KOPT-K1 (cell line): ENCODE measurements around the gene SPATA3.

Experiments used
- H3K27ac ChIP-seq: fragments of 200-600 bp; sonication (generic); 2 replicates; pipeline ENCODE4 v1.5.1; 2016; ENCODE audit warnings: antibody characterized with exemption, mild to moderate bottlenecking, low read depth, low read length; ENCODE audit not compliant: poor library complexity, severe bottlenecking
- H3K36me3 ChIP-seq: fragments of 200-600 bp; sonication (generic); 2 replicates; pipeline ENCODE4 v1.5.1; 2017; ENCODE audit warnings: antibody characterized with exemption, mild to moderate bottlenecking, low read length, moderate library complexity; ENCODE audit not compliant: insufficient read depth
- H3K9me3 ChIP-seq: fragments of 200-600 bp; sonication (generic); 2 replicates; pipeline ENCODE4 v1.5.1; 2017; ENCODE audit warnings: antibody characterized with exemption, low read length, mild to moderate bottlenecking; ENCODE audit not compliant: insufficient read depth, poor library complexity, severe bottlenecking

Gene SPATA3

DNA sequence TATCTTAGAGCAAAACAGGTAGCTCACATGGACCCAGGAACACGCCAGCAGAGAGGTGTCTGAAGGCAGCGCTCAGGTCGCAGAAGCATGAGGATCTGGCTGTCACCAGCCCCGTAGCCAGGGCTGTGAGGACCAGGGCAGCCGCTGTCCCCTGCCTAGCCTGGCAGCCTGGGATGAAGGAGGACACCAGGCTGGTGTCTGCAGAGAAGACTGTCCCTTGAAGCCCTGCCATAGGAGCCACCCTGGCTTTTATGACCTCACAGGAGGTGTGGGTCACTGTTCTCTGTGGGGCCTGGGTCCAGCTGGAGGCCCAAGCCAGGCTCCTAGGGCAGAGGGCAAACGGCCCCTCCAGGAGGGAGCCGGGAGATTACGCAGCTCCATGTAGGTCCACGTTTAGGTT lies at the start of gene SPATA3:
Gene SPATA3 (plus strand): TSS at position 301 of the 400 bp plus-strand sequence. CDS start 113 bp downstream, outside the sequence.
- no peaks in the 10 kb centered on the region for H3K36me3 ChIP-seq
- H3K9me3 ChIP-seq = peaks cover 18% of the 10 kb centered on the region
- H3K27ac ChIP-seq = no peak within 1 kb of the TSS

DNA sequence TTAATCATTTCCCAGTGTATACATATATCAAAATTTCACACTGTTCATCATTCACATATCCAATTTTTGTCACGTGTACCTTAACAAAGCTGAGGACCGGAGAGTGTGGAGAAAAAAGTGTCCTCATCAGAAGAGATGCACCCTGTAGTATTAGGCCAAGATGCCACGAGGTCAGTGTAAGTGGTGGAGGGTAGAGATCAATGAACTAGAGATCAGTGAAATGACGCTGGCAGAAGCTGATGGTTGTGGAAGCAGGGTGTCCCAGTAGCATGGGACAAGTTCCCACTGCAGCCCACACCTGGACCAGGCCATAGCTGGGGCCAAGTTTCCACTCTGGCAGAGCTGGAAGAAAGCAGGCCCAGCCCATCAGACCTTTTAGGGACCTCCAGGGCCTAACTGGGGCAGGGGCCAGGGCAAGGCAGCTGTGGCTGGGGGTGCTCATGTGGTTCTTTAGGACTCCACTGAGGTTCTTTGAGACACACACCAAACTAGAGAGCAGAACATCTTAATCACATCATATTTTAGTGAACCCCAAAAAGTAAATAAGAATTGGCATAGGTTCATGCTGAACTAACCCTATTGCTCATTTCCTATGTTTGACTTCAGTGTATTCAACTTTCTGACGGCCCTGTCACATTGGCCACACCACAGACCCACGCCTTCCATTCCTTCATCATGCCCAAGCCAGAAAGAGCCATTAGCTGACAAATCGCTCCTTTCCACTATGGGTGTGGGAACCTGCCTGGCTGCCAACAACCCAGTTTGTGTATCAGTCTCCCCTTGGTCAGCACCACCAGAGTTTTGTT lies 49.3 kb upstream of the SPATA3 start:
- no peak overlapping the region for H3K27ac ChIP-seq
- no peaks in the 10 kb centered on the region for H3K36me3 ChIP-seq
- no peaks in the 10 kb centered on the region for H3K9me3 ChIP-seq

DNA sequence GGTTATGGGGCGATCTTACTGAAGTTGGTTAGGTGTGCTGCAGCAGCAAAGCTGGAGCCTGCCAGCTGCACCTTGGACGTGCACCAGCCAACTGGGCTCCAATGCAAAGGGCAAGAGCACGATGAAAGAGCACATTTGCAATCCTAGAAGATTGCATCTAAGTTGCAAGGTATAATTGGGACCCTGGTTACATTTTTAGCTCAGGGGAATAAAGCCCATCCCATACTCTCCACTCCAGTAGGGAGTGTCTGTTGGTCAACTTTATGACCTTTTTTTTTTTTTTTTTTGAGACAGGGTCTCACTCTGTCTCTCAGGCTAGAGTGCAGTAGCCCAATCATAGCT lies 48.7 kb upstream of the SPATA3 start:
- Histone ChIP-seq H3K9me3 (no peaks in the 10 kb centered on the region), H3K36me3 (no peaks in the 10 kb centered on the region), H3K27ac (no peak overlapping the region)

DNA sequence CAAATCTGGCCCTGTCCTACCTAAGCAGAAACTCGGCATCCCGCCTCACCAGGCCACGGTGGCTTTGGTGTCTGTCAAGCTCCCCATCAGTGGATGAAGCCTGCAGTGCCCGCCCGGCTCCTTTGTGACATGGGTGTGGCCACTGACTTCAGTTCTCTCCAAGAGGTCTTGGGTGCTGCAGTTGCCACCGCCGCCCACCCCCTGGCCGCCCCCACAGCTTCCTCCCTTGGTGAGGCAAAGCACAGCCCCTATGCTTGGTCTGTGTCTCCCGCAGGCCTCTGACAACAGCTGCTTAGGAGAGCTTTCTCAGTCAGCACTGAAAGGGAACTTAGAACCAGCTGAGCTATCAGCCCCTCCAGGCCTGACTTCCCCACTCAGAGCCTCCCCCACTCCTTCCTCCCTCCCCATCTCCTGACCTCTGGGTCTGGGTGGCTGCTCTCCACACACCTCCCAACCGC lies 48.0 kb upstream of the SPATA3 start:
- Histone ChIP-seq H3K9me3 (no peaks in the 10 kb centered on the region), H3K36me3 (no peaks in the 10 kb centered on the region), H3K27ac (no peak overlapping the region)

DNA sequence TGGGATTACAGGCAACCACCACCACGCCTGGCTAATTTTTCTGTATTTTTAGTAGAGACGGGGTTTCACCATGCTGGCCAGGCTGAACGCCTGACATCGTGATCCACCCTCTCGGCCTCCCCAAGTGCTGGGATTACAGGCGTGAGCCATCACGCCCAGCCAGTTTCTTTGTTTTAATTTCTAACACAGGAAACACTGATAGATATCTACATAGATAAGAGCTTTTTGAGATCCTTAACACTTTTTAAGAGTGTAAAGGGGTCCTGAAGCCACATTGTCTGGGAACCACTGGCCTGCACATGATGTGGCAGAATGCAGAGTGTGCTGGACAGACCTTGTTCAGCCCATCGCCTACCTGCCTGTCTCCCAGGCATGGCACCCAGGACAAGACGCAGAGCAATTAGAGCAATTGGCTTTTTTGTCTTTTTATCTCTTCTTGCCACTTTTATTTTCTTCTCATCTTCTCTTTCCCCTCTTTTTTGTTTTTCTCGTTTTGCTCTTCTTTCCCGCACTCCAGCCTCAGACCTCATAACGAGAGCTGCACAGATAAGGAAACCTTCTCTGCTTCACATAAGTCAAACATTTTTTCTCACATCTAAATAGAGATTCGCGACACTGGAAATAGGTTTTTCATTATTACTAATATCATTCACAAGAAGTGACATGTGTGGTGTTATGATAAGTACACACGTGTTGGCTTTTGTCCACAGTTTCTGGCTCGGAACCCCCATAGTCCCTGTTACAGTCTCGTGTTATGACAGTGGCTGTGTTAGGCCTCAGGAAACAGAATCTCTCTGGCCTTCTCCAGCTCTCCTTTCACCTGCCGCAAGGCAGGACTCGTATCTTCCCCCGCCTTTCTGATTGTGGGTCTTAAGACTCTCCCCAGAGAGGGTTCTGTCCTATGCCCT lies 45.7 kb upstream of the SPATA3 start:
- Histone ChIP-seq H3K9me3 (no peaks in the 10 kb centered on the region), H3K27ac (no peak overlapping the region), H3K36me3 (no peaks in the 10 kb centered on the region)

DNA sequence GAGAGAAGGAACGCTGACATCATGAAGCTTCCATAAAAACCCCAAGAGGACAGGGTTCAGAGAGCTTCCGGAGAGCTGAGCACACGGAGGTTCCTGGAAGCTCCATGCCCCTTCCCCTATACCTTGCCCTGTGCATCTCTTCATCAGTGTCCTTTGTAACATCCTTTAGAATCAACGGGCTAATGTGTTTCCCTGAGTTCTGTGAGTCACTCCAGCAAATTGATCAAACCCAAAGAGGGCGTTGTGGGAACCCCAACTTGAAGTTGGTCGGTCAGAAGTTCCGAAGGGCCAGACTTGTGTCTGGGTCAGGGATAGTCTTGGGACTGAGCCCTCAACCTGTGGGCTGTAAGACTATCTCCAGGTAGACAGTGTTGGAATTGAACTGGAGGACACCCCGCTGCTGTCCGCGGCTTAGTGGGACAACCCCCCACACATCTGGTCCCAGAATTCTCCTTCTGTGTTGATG lies 45.0 kb upstream of the SPATA3 start:
- H3K9me3 ChIP-seq = no peaks in the 10 kb centered on the region
- no peak overlapping the region for H3K27ac ChIP-seq
- no peaks in the 10 kb centered on the region for H3K36me3 ChIP-seq

DNA sequence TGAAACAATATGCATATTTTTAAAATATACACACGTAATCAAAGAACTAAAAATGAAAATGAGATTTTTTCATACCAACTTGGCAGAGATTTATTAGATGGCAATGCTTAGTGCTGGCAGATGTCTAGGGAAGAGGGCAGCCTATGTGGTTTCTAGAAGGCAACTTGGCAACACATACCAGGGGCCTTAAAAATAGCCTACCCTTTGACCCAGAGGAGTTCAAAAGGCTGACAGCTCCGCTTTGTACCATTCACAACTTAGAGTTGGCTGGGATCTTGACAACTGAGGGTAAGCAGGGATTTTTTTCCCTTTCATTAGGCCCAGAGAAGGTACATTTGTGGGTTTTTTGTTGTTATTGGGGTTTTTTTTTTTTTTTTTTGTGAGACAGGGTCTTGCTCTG lies 44.5 kb upstream of the SPATA3 start:
- Histone ChIP-seq H3K27ac (no peak overlapping the region), H3K36me3 (no peaks in the 10 kb centered on the region), H3K9me3 (no peaks in the 10 kb centered on the region)

DNA sequence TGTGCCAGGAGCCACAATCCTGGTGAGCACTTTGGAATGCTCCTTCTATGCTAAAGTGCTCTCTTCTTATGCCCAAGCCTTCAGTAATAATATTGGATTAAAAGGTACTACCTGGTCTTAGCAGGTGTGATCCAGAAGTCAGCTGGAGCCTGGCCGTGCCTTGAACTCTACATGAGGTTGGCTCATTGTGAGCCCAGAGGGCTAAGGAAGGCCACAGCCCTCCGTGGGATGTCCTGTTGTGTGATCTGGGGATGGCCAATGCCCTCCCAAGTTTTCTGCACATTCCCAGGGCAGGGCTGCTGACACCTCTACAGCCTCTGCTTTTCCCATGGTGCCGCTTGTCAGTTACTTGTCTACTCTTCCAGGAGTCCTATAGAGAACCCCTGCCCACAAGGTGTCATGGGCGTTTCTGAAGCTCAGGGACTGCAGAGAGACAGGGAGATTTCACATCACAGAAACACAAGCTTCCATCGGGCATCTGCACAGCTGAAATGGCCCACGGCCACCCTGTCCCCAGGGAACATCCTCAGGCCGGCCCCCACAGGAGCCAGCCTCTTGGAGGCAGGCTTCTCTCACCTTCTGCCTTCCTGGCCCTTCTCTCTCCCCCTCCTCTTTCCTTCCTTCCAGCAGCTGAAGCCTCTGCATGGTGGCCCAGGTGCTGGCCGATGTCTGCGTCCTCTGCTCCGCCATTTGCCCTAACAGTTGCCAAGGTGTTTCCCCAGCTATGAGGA lies 43.5 kb upstream of the SPATA3 start:
- Histone ChIP-seq H3K36me3 (no peaks in the 10 kb centered on the region), H3K27ac (no peak overlapping the region), H3K9me3 (no peaks in the 10 kb centered on the region)

DNA sequence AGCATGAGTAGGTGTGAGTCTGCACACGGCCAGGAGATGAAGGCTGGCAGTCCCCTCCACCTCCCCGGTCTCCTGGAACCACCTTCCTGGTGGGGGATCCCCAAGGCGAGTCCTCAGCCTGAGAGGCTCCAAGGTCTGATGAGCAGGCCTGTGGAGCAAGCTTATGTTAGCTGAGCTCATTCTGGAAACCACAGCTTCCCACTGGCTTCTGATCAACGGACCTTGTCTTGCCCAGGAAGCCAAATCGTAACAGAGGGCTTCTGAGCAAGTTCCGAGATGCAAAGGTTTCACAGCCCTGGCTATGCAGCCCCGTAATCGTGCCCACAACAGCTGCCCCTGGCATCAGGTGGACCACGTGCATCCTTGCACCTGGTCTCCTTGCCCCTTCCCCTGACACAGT lies 42.1 kb upstream of the SPATA3 start:
- Histone ChIP-seq H3K27ac (no peak overlapping the region), H3K9me3 (no peaks in the 10 kb centered on the region), H3K36me3 (no peaks in the 10 kb centered on the region)

DNA sequence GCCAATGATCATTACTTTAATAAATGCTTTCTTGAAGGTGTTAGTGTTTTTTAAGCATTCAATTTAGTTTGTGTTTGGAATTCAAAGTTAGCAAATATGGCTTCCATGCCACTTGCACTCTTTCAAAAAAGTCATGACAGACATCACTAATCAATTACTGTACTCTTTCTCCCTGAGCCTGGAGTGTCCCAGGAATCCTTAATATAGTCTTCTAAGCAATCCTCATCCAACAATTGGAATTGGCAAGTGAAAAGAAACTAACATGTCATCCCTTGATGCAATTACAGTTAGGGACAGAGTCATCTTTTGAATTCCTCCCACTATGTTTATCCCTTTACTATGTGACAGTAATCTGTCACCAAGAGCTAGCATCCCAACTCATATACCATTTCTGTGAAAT lies 41.2 kb upstream of the SPATA3 start:
- no peaks in the 10 kb centered on the region for H3K36me3 ChIP-seq
- no peak overlapping the region for H3K27ac ChIP-seq
- no peaks in the 10 kb centered on the region for H3K9me3 ChIP-seq

DNA sequence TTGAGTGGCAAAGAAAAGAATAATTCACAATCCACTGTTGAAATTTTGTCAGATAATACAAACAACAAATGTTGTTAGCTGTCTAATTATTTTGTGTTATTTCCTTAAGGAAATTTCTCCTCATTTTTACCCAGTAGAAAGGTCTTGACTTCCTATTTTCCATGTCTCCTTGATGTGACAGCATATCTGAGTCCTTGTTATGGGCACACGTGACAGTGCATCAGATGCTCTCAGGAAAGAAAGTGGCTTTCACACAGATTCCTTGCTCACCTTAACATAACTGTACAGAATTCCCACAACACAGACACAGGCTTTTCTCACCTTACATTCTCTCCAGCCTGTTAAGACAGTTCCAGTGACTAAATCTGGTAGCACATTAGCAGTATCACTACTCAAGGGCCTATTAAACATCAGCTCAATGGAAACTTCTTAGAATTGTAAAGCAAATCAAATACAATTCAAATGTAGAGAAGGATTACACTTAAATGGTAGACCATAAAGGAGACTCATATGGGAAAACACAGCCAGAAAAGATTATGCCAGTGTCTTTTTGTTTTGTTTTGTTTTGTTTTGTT lies 40.7 kb upstream of the SPATA3 start:
- Histone ChIP-seq H3K9me3 (no peaks in the 10 kb centered on the region), H3K27ac (no peak overlapping the region), H3K36me3 (no peaks in the 10 kb centered on the region)

DNA sequence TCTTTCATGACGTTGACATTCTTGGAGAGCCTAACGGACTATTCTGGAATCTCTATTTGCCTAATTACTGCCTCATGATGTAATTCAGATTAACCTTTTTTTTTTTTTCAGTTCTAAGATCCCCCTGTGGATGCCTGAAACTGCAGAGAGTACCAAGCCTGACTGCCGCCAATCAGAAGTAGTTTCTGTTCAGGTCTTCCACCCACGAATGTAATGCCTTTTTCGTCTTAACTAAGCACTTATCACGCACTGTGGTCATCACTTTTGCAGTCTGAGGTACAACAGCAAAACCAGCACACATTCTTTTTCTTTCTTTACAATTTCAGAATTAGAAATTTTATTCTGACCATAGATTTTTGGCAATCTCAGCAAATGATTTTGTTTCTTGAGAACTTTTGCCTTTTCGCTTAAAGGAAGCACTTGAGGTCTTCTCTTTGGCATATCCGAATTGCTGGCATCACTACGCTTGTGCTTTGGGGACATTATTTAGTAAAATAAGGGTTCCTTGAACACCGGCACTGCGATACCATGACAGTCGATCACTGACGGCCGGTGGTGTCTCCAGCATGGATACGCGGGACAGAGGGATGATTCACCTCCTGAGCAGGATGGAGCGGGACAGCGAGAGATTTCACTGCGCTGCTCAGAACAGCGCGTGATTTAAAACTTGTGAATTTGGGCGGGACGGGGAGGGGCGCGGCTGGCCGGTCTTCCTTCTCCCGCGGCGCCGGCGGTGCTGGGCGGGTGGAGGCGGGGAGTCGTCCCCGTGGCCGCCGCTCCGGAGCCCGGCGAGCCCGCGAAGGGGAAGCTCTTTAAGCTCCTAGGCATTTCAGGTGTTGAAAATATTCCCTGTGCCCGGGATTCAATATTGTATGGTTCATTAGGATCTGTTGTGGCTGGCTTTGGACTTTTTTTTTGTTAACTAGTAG lies 38.8 kb upstream of the SPATA3 start:
- no peak overlapping the region for H3K27ac ChIP-seq

DNA sequence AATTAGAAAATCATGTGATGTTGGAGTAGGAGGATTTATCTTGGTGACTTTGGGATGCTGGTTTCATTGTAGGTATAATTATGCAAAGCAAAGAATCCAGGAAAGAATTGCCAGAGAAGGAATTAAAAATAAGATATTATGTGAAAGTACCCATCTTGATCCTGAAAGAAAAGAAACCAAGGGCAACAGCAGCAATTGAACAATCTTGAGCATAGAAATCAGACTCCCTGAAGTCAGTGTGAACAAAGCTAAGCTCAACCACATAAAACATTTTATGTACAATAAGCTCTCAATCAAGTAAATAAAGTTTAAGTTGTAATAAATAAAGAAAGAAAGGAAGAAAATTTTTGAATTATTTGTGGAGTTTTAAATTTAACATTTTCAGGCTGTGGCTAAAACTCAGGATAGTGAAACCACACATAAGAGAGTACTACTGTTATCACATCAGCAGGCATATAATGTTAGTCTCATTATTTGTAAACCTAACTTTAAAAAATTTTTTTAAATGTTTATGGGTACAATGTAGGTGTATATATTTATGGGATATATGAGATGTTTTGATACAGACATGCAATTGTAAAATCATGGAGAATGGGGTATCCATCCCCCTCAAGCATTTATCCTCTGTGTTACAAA lies 38.0 kb upstream of the SPATA3 start:
- Histone ChIP-seq H3K27ac (no peak overlapping the region), H3K9me3 (no peaks in the 10 kb centered on the region), H3K36me3 (no peaks in the 10 kb centered on the region)

More for the DNA sequence above, 38.8 kb upstream of the SPATA3 start:
- no peaks in the 10 kb centered on the region for H3K36me3 ChIP-seq
- H3K9me3 ChIP-seq = no peaks in the 10 kb centered on the region
